Measurements from ENCODE around the gene RNPC3.

GRCh38 chr1:103520822-103521221 lies 4.7 kb upstream of the RNPC3 start:
- TF ChIP-seq, protein P1, sequence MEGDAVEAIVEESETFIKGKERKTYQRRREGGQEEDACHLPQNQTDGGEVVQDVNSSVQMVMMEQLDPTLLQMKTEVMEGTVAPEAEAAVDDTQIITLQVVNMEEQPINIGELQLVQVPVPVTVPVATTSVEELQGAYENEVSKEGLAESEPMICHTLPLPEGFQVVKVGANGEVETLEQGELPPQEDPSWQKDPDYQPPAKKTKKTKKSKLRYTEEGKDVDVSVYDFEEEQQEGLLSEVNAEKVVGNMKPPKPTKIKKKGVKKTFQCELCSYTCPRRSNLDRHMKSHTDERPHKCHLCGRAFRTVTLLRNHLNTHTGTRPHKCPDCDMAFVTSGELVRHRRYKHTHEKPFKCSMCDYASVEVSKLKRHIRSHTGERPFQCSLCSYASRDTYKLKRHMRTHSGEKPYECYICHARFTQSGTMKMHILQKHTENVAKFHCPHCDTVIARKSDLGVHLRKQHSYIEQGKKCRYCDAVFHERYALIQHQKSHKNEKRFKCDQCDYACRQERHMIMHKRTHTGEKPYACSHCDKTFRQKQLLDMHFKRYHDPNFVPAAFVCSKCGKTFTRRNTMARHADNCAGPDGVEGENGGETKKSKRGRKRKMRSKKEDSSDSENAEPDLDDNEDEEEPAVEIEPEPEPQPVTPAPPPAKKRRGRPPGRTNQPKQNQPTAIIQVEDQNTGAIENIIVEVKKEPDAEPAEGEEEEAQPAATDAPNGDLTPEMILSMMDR (IDR thresholded peaks at IDR 0.05): no peak
- TF ChIP-seq POLR2A (IDR thresholded peaks at IDR 0.05): no peak
